ENCODE measurements around the gene MBD3L3. TPM values are rescaled to one million over a fixed set of nuclear protein-coding genes. Genes with fewer than 3 reads are reported as not detected.
A peak's percentile ranks its signal among the peaks of the same experiment; 100 is the strongest.

The MBD3L3 gene
- total and polyA plus RNA-seq, 10 of the 15 experiments (the other 5 are each of a cell fraction or from before 2014, with no cell fraction given) = not detected

- RAD21 ChIA-PET (ENCODE audit: unreplicated experiment) = no interaction called here
These were observed 39.6 kb downstream of the MBD3L3 start for GRCh38 chr19:7018828-7019227.

More at GRCh38 chr19:7018828-7019227, 39.6 kb downstream of the MBD3L3 start:
- no peak overlapping the region for H3K4me2 ChIP-seq (ENCODE audit: control insufficient read depth, insufficient read depth)
- H3K9ac ChIP-seq (ENCODE audit: control insufficient read depth, insufficient read depth, low read length) = no peak overlapping the region
- no peaks in the 10 kb centered on the region for H4K20me1 ChIP-seq (ENCODE audit: control insufficient read depth, insufficient read depth)
- H3K36me3 ChIP-seq (ENCODE audit: control insufficient read depth in 2 of 2, insufficient read depth in 2 of 2, low read length in 1 of 2) = no peaks in the 10 kb centered on the region
- H3K27ac ChIP-seq (ENCODE audit: control insufficient read depth, insufficient read depth) = no peak overlapping the region
- POLR2A ChIA-PET = no interaction called here
- DNase-seq (ENCODE audit: low read depth, low spot score) (no peak), FAIRE-seq (no peak), ATAC-seq (peak; percentile 84)
- H3K4me3 ChIP-seq = no peak overlapping the region
- H2AFZ ChIP-seq (ENCODE audit: control insufficient read depth, low read depth, low read length) = no peak overlapping the region
- no peaks in the 10 kb centered on the region; the same call in 2 of the 3 replicates for H3K9me3 ChIP-seq (replicated peaks; ENCODE audit: control insufficient read depth, insufficient read depth, low read length)
- intact Hi-C loops (cut with micrococcal nuclease; ENCODE audit: unreplicated experiment) = no loop called here
- CTCF ChIA-PET = no interaction called here
- H3K4me1 ChIP-seq (ENCODE audit: control insufficient read depth, insufficient read depth, low read length) = no peaks in the 10 kb centered on the region; the same call in 1 of the 2 replicates
- SMC1A ChIA-PET (ENCODE audit: uncharacterized antibody, unreplicated experiment) = no interaction called here
- H3K79me2 ChIP-seq (ENCODE audit: control insufficient read depth, insufficient read depth, low read length) = no peaks in the 10 kb centered on the region
- TF ChIP-seq IKZF2 (IDR thresholded peaks at IDR 0.05) (peak; percentile 56 to 71; a peak in 3 of 4 replicates), HCFC1 (IDR thresholded peaks at IDR 0.05; ENCODE audit: low read length) (no peak), ZNF592 (IDR thresholded peaks at IDR 0.05) (0 out of 2 replicates have a peak, but pooled peaks have one; percentile 30), IKZF1 (conservative IDR thresholded peaks at IDR 0.05) (peak; percentile 78), MTA2 (IDR thresholded peaks at IDR 0.05; ENCODE audit: low read depth) (peak; percentile 70)
- TF ChIP-seq, protein P1, sequence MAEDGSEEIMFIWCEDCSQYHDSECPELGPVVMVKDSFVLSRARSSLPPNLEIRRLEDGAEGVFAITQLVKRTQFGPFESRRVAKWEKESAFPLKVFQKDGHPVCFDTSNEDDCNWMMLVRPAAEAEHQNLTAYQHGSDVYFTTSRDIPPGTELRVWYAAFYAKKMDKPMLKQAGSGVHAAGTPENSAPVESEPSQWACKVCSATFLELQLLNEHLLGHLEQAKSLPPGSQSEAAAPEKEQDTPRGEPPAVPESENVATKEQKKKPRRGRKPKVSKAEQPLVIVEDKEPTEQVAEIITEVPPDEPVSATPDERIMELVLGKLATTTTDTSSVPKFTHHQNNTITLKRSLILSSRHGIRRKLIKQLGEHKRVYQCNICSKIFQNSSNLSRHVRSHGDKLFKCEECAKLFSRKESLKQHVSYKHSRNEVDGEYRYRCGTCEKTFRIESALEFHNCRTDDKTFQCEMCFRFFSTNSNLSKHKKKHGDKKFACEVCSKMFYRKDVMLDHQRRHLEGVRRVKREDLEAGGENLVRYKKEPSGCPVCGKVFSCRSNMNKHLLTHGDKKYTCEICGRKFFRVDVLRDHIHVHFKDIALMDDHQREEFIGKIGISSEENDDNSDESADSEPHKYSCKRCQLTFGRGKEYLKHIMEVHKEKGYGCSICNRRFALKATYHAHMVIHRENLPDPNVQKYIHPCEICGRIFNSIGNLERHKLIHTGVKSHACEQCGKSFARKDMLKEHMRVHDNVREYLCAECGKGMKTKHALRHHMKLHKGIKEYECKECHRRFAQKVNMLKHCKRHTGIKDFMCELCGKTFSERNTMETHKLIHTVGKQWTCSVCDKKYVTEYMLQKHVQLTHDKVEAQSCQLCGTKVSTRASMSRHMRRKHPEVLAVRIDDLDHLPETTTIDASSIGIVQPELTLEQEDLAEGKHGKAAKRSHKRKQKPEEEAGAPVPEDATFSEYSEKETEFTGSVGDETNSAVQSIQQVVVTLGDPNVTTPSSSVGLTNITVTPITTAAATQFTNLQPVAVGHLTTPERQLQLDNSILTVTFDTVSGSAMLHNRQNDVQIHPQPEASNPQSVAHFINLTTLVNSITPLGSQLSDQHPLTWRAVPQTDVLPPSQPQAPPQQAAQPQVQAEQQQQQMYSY (CRISPR knock-in tag; IDR thresholded peaks at IDR 0.05) = no peak
- TF ChIP-seq, protein P2, sequence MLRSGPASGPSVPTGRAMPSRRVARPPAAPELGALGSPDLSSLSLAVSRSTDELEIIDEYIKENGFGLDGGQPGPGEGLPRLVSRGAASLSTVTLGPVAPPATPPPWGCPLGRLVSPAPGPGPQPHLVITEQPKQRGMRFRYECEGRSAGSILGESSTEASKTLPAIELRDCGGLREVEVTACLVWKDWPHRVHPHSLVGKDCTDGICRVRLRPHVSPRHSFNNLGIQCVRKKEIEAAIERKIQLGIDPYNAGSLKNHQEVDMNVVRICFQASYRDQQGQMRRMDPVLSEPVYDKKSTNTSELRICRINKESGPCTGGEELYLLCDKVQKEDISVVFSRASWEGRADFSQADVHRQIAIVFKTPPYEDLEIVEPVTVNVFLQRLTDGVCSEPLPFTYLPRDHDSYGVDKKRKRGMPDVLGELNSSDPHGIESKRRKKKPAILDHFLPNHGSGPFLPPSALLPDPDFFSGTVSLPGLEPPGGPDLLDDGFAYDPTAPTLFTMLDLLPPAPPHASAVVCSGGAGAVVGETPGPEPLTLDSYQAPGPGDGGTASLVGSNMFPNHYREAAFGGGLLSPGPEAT (IDR thresholded peaks at IDR 0.05; ENCODE audit: low read depth) = peak; percentile 42; the same call in 1 of the 2 replicates
- H3K27me3 ChIP-seq (replicated peaks in 1 of 2; ENCODE audit: control insufficient read depth in 2 of 2, insufficient read depth in 2 of 2, low read length in 1 of 2) = no peaks in the 10 kb centered on the region
- in situ Hi-C loops (cut with MboI) = no loop called here
- BruUV-seq (replicated peaks) = no TSS peak
- WGBS (ENCODE audit: insufficient coverage, insufficient replicate concordance, low lambda C conversion rate, missing lambda C conversion rate) = 47% methylated on average over 6 of the region's 6 CpGs

Data from GM12878 (cell line).